Adrenal gland (tissue), 12 donors: ENCODE data around the gene AJUBA. TPM values are rescaled to one million over a fixed set of nuclear protein-coding genes. Genes with fewer than 3 reads are reported as not detected.

Experiments
- DNase-seq, 7 donors: peaks; one replicate each; pipeline ENCODE4 v3.0.0-alpha.2; 2019 to 2020
- H3K27ac ChIP-seq, 5 donors: fragments of 200-600 bp; sonication (generic) in 4 of 5; 1 replicate in 3 of 5; 2 replicates in 2 of 5; pipeline versions ENCODE4 v1.5.1 to v1.8.0; 2016 to 2020; ENCODE audit warnings: mild to moderate bottlenecking in 1 of 5
- H3K27me3 ChIP-seq: fragments of 200-600 bp; 2 replicates; pipeline ENCODE4 v1.8.0; 2021
- H3K36me3 ChIP-seq, 2 donors: fragments of 200-600 bp; replicated peaks in 1 of 2; 1 replicate in 1 of 2; 2 replicates in 1 of 2; pipeline versions ENCODE4 v1.5.1 to v1.8.0; 2018 to 2022
- H3K4me1 ChIP-seq, 2 donors: fragments of 200-600 bp; replicated peaks in 1 of 2; 1 replicate in 1 of 2; 2 replicates in 1 of 2; pipeline versions ENCODE4 v1.5.1 to v1.8.0; 2018 to 2021
- H3K4me3 ChIP-seq, 4 donors: fragments of 200-600 bp; sonication (generic) in 3 of 4; one replicate each; pipeline ENCODE4 v1.5.1; 2016 to 2018
- H3K9me3 ChIP-seq, 3 donors: fragments of 200-600 bp; sonication (generic) in 1 of 3; replicated peaks in 1 of 3; 1 replicate in 2 of 3; 2 replicates in 1 of 3; pipeline versions ENCODE4 v1.5.1 to v1.8.0; 2016 to 2021
- CTCF ChIP-seq, 6 experiments: fragments of 450-650 bp in 4 of 6; fragments of 200-600 bp in 2 of 6; sonication (generic) in 1 of 6; IDR thresholded peaks; 1 replicate in 5 of 6; 2 replicates in 1 of 6; pipeline versions ENCODE4 v1.5.1 to v1.8.0; 2016 to 2021; ENCODE audit warnings: antibody characterized with exemption in 6 of 6, mild to moderate bottlenecking in 2 of 6, moderate library complexity in 1 of 6
- POLR2A ChIP-seq, 2 donors: fragments of 450-650 bp; IDR thresholded peaks; one replicate each; pipeline ENCODE4 v1.6.1; 2017; ENCODE audit warnings: antibody characterized with exemption in 2 of 2, mild to moderate bottlenecking in 2 of 2, moderate library complexity in 1 of 2
- WGBS, 4 donors: extraction: QIAGEN DNeasy Blood & Tissue Kit in 2 of 4; methylation state at CpG; one replicate each; pipeline versions ENCODE4 v1.1.5 to v1.1.7; 2013 to 2017; 5-methylcytosine and 5-hydroxymethylcytosine counted together
- intact Hi-C, 2 donors: fragments of 100-400 bp; cut with DNase I; formaldehyde crosslinking; loops; one replicate each; pipeline versions ENCODE4 v1.14.1 to v1.15.0; 2022 to 2023
- polyA plus RNA-seq, 3 donors: library from polyadenylated mRNA; stranded (reverse); fragments of 200-250 nt in 2 of 3; fragments of 350-450 nt in 1 of 3; fragmentation: Illumina TruSeq in 1 of 3; extraction: RNeasy Lipid Tissue Mini Kit (QIAGEN cat#74804) in 1 of 3; gene quantifications; one replicate each; pipeline ENCODE4 v1.2.3, GENCODE V29; 2013 to 2014
- total RNA-seq, 9 donors: library from RNA; depleted of rRNA in 4 of 9; stranded (reverse); fragments of >200 nt in 4 of 9; fragments of 120-200 nt in 1 of 9; fragmentation: NEBNext Ultra II Directional in 1 of 9; extraction: Animal tissue kit (Norgen Biotek cat#: 25700) in 1 of 9; gene quantifications; one replicate each; pipeline versions ENCODE4 v1.1.0 to v1.2.4, GENCODE V29; 2013 to 2023
- donor health status: healthy with polysubstance abuse.
- donor health status: Bipolar disorder and iron deficiency.
- donor health status: DM: yes; HTN: yes; CAD: no.
- donor health status: DM: no; HTN: no; CAD: no.
- donor health status: DM: no; HTN: no; CAD: no.
- donor health status: DM: yes; HTN: yes; CAD: no.

Gene AJUBA
- total and polyA plus RNA-seq, 12 donors: 1.4 to 12.6 (median 4.5) TPM

- no peaks in the 10 kb centered on the region for H3K36me3 ChIP-seq
- H3K4me1 ChIP-seq: peaks cover 13 to 14% of the 10 kb centered on the region in 2 donors
- H3K27me3 ChIP-seq: no peaks in the 10 kb centered on the region
- no peak for DNase-seq
- TF ChIP-seq POLR2A (IDR thresholded peaks at IDR 0.05) (no peak), CTCF (IDR thresholded peaks at IDR 0.05) (no peak)
- intact Hi-C loops: no loop called here
- no peak overlapping the region for H3K4me3 ChIP-seq
- H3K9me3 ChIP-seq: no peaks in the 10 kb centered on the region
- H3K27ac ChIP-seq: peak overlapping the region in 1 of 5 donors; percentile 85
These were observed 5.0 kb downstream of the AJUBA start for GRCh38 chr14:22977434-22977683.

- WGBS, 4 donors: 60 to 63% (median 61%) methylated on average over 6 of the region's 6 CpGs
- peaks cover 9 to 10% of the 10 kb centered on the region in 2 donors for H3K4me1 ChIP-seq
These were observed 5.5 kb downstream of the AJUBA start for GRCh38 chr14:22976620-22977433.

GRCh38 chr14:22974530-22975313 lies 7.6 kb downstream of the AJUBA start:
- peak overlapping the region in 1 of 5 donors; percentile 59 for H3K27ac ChIP-seq
- intact Hi-C loops: no loop called here
- no peak overlapping the region for H3K4me3 ChIP-seq
- TF ChIP-seq POLR2A (IDR thresholded peaks at IDR 0.05) (no peak), CTCF (IDR thresholded peaks at IDR 0.05) (no peak)
- no peaks in the 10 kb centered on the region for H3K9me3 ChIP-seq
- H3K27me3 ChIP-seq: no peaks in the 10 kb centered on the region
- no peaks in the 10 kb centered on the region for H3K36me3 ChIP-seq
- DNase-seq: peak in 4 of 7 donors; percentile 18 to 64 (median 49)
- peaks cover 4% of the 10 kb centered on the region in 2 donors for H3K4me1 ChIP-seq
- WGBS, 4 donors: 63 to 71% (median 71%) methylated on average over 9 of the region's 9 CpGs

More at GRCh38 chr14:22976620-22977433, 5.5 kb downstream of the AJUBA start:
- Histone ChIP-seq H3K9me3 (no peaks in the 10 kb centered on the region), H3K36me3 (no peaks in the 10 kb centered on the region), H3K4me3 (no peak overlapping the region), H3K27ac (peak overlapping the region in 1 of 5 donors; percentile 85), H3K27me3 (no peaks in the 10 kb centered on the region)
- no peak for TF ChIP-seq CTCF (IDR thresholded peaks at IDR 0.05)
- peak in 1 of 7 donors; percentile 46 for DNase-seq
- intact Hi-C loops: no loop called here

GRCh38 chr14:22973217-22974032 lies 8.9 kb downstream of the AJUBA start:
- 60 to 67% (median 64%) methylated on average over 4 to 6 of the region's 6 CpGs for WGBS, 4 donors
- Histone ChIP-seq H3K4me3 (no peak overlapping the region), H3K27ac (peak overlapping the region in 1 of 5 donors; percentile 59), H3K4me1 (peaks cover 4% of the 10 kb centered on the region in 2 donors), H3K27me3 (no peaks in the 10 kb centered on the region), H3K36me3 (no peaks in the 10 kb centered on the region), H3K9me3 (no peaks in the 10 kb centered on the region)
- intact Hi-C loops: no loop called here
- TF ChIP-seq CTCF (IDR thresholded peaks at IDR 0.05) (peak; percentile 49 to 88 (median 76)), POLR2A (IDR thresholded peaks at IDR 0.05) (no peak)
- peak in 6 of 7 donors; percentile 44 to 73 (median 58) for DNase-seq
